GM18909 (cell line): ENCODE results near the gene THOC5.
"Not testable (repeated sequence)": the region's sequence is repeated elsewhere in the genome, so short reads cannot be mapped to it uniquely, and the experiment has no call there.

Experiments used
- ATAC-seq: cut with Tn5 transposase; IDR thresholded peaks from one replicate; pipeline ENCODE4 v1.9.1; 2021; ENCODE audit warnings: mild to moderate bottlenecking; ENCODE audit not compliant: unreplicated experiment, poor library complexity

THOC5 gene

DNA sequence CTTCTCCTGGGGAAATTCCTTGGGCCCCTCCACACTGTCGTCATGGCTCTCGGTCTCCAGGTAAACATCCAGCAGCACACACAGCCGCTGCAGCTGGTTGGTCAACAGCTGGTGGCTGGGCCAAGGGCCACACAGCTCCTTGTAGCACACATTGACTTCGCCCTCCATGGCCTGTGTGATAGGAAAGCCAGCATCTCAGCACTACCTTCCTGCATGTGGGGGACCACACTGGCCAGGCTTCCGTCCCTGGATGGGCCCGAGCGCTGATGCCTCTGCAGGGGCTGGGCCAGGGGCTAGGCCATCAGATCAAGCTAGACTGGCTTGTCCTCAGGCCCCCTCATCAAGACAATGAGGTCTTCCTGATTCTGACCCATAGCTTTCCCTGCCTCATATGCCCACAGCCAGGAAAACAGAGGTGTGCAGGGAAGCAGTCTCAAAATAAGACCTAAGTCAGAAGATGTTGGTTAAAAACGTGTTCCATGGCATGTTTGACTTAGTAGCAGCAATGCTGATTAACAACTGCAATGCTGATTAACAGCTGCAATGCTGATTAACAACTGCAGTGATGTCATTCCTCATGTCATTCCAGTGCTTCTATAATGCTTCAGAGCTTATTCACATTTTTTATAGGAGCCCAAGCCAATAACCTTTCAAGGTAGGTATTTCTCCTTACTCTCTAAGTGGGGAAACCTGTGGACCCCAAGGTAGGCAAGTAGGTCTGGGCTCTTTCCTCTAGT, 42.3 kb downstream of the THOC5 start:
- no peak for ATAC-seq

DNA sequence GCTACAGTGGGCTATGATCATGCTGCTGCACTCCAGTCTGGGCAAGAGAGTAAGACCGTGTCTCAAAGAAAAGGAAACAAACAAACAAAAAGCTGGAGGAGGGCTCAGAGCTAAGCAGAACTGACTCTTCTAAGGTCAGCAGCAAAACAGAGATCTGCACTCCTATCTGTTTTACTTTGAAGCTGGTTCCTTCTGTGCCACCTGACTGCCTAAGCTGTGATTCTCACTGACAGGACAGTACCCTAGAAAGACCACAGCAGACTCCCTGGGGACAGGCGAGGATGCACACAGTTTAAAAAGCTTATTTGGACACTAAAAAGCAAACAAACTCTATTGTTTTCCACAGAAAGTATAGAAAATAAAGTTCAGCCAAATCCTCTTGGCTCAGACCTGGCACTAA, 43.0 kb downstream of the THOC5 start:
- no peak for ATAC-seq

DNA sequence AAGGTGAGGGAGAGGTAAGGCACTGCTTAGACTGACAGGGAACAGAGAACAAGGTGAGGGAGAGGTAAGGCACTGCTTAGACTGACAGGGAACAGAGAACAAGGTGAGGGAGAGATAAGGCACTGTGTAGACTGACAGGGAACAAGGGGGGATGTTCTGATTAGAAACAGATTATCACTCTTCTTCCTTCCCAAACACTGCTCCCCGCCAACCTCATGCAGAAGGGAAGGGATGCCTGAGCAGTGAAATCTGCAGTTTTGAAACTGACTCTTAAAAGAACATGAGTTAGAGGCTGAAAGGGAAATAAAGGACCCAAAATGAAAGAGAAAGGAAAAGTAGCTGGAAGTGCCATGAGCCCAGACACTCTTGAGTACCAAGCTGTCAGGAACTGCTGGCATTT, 43.7 kb downstream of the THOC5 start:
- no peak for ATAC-seq

DNA sequence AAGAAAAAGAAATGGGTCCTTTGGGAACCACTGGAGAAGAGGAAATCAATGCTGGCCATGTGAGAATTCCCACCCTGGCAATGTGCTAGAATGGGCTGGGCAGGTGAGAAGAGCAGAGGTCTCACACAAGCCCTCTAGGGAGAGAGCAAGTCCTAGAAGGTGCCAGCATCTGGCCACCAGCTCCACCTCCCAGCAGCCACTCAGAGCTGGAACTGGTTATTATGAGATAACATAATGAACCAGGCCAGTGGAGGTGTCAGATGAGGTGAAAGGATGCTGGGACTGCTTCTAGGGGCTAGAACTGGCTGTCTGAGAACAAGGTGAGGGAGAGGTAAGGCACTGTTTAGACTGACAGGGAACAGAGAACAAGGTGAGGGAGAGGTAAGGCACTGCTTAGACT, 44.3 kb downstream of the THOC5 start:
- no peak for ATAC-seq

DNA sequence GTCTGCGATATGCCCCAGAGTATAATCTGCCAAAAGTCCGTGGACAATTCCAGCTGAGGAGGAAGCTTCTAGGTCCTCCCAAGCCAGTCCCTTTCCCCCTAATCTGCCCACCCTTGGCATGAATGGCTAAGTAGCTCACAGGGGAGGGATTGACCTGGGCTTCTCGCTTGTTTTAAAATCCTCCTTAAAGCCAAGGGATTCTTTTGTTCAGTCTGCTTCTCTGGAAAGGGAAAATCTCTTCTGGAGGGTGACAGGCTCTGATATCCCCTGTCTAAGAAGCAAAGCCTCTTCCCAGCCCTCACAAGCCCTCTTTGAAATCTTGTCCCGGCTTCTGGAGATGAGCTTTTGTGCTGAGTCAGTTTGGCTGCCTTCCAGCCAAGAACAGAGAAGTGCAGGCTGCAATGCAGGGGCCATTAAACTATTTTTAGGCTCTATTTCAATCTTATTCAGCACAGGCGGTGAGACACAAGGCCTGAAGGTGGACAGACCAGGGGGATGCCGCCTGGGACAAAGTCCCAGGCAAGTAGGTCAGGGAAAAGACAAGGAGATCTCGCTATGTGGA, 49.7 kb downstream of the THOC5 start:
- no peak for ATAC-seq

DNA sequence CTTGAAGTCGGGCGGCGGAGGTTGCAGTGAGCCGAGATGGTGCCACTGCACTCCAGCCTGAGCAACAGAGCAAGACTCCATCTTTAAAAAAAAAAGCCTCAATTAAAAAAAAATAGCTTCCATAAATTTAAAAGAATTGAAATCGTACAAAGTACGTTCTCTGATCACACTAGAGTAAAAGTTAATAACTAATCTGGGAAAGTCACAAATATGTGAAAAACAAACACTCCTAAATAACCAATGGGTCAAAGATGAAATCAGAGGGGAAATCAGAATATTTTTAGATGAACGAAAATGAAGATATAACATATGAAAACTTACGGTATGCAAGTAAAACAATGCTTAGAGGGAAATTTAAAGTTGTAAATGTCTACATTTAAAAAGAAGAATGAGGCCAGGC, 53.7 kb downstream of the THOC5 start:
- no peak for ATAC-seq

DNA sequence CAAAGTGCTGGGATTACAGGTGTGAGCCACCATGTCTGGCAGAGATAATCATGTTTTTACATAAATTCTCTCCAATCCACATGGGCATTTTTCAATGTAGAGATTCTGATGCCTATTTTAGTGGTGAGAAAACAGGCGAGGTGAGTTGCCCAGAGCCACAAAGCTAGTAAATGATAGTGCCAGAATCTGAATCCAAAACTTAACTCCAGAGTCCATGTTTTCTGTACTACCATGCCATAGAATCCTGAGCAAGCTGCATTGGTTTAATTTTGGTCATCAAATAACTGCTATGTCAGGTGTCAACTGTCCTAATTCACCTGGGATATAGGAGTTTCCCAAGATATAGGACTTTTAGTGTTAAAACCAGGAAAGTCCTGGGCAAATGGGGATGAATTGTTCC, 59.9 kb downstream of the THOC5 start:
- ATAC-seq = no peak

DNA sequence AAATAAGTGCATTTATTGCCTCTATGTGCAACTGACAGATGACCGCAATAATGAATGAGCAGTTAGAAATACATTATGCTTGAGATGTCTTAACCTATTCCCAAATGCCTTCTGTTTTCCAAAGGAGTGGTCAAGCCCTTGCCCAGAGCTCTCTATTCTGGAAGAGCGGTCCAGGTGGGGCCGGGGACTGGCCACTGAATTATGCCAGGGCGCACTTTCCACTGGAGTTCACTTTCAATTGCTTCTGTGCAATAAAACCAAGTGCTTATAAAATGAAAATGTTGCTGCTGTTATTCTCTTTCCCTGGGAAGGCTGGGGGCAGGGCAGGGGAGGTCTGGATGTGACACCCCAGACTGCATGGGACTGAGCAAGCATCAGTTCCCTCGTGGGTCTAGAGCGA, 62.5 kb downstream of the THOC5 start:
- ATAC-seq = no peak

DNA sequence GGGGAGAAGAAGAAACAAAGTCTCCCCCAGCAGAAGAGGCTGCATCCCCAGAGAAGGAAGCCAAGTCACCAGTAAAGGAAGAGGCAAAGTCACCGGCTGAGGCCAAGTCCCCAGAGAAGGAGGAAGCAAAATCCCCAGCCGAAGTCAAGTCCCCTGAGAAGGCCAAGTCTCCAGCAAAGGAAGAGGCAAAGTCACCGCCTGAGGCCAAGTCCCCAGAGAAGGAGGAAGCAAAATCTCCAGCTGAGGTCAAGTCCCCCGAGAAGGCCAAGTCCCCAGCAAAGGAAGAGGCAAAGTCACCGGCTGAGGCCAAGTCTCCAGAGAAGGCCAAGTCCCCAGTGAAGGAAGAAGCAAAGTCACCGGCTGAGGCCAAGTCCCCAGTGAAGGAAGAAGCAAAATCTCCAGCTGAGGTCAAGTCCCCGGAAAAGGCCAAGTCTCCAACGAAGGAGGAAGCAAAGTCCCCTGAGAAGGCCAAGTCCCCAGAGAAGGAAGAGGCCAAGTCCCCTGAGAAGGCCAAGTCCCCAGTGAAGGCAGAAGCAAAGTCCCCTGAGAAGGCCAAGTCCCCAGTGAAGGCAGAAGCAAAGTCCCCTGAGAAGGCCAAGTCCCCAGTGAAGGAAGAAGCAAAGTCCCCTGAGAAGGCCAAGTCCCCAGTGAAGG, 64.3 kb downstream of the THOC5 start:
- not testable (repeated sequence) for ATAC-seq

DNA sequence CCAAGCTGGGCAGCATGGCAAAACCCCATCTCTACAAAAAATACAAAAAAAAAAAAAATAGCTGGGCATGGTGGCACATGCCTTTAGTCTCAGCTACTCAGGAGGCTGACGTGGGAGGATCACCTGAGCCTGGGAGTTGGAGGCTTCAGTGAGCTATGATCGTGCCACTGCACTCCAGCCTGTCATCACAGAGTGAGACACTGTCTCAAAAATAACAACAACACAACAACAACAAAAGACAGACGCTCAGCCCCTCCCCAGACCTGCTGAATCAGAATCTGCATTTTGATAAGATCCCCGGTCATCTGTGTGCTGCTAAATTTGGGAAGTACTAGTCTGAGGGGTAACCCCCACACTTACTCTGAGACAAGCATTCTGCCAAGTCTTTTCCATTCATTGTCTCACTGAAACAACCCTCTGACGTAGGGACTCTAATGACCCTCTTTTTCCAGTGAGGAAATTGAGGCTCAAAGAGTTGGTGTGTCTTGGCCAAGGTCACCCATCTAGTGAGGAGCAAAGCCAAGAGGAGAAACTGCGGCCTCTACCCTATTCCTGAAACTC, 66.1 kb downstream of the THOC5 start:
- ATAC-seq = no peak

DNA sequence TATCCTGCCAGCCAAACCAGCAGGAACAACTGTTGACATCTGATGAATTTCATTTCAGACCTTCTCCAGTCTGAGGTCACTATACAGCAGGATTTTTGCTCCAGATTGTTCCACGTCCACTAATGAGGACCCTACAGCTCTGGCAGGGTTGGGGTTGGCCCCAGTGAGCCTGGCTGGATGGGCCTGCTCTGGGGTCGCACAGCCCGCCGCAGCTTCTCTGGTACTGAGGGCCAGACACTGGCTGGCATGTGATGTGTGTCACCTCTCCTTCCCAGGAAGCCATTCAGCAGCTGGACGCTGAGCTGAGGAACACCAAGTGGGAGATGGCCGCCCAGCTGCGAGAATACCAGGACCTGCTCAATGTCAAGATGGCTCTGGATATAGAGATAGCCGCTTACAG, 68.1 kb downstream of the THOC5 start:
- no peak for ATAC-seq

DNA sequence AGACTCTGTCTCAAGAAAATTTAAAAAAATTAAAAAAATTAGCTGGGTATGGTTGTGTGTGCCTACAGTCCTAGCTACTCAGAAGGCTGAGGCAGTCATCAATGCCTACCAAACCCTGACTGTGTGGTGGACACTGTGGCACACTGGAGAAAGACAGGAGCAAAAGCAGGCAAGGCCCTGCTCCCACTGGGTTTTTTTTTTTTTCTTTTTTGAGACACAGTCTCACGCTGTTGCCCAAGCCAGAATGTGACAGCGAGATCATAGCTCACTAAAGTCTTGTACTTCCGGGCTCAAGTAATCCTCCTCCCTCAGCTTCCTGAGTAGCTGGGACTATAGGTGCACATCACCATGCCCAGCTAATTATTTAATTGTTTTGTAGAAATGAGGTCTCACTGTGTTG, 68.9 kb downstream of the THOC5 start:
- ATAC-seq = no peak

DNA sequence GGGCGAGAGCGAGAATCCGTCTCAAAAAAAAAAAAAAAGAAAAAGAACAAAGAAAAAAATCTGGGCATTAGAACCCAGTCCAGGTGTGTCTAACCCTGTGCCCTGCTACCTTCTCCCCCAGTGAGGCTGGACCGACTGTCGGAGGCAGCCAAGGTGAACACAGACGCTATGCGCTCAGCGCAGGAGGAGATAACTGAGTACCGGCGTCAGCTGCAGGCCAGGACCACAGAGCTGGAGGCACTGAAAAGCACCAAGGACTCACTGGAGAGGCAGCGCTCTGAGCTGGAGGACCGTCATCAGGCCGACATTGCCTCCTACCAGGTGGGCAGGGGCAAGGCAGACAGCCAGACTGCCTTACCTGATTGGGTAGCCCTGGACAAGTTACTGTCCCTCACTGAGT, 70.3 kb downstream of the THOC5 start:
- no peak for ATAC-seq

DNA sequence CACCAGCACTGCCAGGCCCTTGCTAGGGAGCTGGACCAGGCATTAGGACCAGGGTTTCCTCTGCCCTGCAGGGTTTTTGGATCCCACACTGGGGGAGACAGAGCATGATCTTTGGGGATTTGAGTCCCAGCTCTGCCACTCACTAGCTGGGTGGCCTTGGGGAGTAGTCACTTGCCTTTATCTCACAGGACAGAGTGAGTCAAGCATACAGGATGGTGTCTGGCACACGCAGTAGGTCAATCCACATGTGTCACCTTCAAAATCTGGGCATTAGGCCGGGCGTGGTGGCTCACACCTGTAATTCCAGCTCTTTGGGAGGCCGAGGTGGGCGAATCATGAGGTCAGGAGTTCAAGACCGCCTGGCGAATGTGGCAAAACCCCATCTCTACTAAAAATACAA, 70.8 kb downstream of the THOC5 start:
- no peak for ATAC-seq

DNA sequence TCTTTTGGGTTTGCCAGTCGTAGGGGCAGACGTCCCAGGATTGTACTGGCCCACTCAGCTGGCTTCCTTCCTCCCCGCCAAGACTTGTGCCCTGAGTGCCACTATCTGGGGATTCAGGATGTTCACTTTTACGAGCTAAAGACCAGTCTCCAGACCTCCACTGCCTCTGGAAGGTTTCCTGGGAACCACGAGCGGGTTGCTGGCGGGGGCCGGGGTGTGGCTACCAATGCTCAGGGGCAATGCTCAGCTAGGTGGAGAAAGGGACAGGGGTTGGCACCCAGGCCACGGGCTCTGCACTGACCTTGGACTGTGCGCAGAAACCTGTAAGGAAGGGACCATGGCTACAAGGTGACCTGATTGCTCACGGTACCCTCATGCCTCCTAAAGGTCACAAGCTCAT, 71.3 kb downstream of the THOC5 start:
- no peak for ATAC-seq

DNA sequence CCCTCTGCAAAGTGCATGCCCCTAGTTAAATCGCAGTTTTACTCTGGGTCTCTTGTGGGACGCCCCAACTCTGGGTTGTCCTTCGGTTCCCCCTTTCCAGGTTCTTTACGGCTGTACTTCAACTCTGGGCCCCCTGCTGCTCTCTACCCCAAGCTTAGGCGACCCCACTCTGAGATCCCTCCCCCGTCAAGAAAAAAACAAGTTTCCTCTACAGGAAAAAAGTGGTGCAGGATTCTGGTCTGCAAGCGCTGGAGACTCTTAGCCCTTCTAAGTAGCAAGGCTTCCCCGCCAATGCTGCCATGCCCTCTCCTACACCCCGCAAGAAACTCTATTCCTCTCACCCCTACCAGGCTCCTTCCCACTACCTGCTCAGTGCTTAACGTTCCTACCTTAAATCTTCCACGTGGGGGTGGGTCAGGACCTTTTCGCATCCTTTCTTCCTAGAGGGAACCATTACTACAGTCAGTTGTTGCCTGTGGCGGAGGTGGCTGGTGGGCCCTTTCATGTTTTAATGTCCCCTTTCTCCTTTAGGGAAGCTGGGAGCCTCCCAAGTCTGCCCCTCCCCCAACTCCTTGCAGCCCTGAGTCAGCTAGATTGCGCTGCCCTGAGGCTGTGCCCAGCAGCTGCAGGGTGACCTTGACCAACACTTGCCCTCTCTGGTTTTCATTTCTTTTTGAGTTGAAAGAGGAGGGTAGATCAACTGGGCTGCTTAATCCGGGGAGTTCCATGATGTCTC, 72.1 kb downstream of the THOC5 start:
- no peak for ATAC-seq

DNA sequence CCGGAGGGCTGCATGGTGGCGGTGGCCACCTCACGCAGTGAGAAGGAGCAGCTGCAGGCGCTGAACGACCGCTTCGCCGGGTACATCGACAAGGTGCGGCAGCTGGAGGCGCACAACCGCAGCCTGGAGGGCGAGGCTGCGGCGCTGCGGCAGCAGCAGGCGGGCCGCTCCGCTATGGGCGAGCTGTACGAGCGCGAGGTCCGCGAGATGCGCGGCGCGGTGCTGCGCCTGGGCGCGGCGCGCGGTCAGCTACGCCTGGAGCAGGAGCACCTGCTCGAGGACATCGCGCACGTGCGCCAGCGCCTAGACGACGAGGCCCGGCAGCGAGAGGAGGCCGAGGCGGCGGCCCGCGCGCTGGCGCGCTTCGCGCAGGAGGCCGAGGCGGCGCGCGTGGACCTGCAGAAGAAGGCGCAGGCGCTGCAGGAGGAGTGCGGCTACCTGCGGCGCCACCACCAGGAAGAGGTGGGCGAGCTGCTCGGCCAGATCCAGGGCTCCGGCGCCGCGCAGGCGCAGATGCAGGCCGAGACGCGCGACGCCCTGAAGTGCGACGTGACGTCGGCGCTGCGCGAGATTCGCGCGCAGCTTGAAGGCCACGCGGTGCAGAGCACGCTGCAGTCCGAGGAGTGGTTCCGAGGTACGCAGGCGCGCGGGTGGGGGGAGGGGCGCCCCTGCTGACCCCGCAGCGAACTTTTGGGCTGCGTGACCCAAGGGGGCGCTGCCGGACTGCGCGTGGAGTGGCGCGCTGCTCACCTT, 72.9 kb downstream of the THOC5 start:
- no peak for ATAC-seq

DNA sequence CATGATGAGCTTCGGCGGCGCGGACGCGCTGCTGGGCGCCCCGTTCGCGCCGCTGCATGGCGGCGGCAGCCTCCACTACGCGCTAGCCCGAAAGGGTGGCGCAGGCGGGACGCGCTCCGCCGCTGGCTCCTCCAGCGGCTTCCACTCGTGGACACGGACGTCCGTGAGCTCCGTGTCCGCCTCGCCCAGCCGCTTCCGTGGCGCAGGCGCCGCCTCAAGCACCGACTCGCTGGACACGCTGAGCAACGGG, 73.4 kb downstream of the THOC5 start:
- ATAC-seq = no peak

DNA sequence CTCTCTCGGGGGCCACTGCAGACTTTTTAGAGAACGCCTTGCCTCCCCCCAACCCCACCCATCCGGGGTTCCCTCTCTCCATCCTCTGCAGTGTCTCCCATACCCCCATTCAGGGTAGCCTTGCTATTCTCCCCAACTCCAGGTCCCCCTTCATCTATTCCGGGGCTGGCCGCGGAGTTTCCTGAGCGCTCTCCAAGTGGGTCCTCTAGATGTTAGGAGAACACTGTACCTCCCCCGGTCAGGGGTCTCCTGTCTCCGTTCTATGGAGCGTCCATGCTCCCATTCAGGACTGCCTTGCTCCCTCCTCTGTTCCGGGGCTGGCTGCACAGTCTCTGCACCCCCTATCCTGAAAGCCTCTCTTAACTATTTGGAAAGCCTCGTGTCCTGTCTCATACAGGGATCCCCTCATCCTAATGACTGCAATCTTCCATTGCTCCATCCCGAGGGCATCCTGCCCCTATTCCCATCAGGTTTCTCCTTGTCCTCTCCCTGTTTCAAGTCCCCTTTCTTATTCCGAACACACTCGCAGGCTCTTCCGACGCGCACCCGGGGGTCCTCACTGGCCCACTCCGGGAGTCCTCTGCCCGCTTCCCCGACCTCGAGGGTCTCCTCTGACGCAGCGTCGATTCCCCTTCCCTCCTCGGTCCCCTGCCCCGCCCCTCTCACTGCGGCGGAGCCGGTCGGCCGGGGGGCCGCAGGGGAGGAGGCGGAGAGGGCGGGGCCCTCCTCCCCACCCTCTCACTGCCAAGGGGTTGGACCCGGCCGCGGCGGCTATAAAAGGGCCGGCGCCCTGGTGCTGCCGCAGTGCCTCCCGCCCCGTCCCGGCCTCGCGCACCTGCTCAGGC, 73.9 kb downstream of the THOC5 start, which contains the start of gene NEFH:
NEFH (plus strand) TSS at position 802 of the 845 bp plus-strand sequence. CDS start 45 bp downstream, outside the sequence.
- ATAC-seq = no peak
